Prostate gland (tissue), 2 donors: ENCODE results near the gene FBXO38.

Experiments used
- POLR2A ChIP-seq: fragments of 450-650 bp; IDR thresholded peaks from one replicate; pipeline ENCODE4 v1.6.1; 2016; ENCODE audit warnings: antibody characterized with exemption, mild to moderate bottlenecking
- POLR2AphosphoS5 ChIP-seq: sonication (generic); formaldehyde crosslinking; IDR thresholded peaks from one replicate; pipeline ENCODE4 v1.6.1; 2017; ENCODE audit warnings: antibody characterized with exemption
- TF ChIP-seq, protein P1 (sequence below), 4 experiments: fragments of 200-600 bp in 2 of 4; fragments of 450-650 bp in 2 of 4; sonication (generic) in 2 of 4; IDR thresholded peaks; 1 replicate in 3 of 4; 2 replicates in 1 of 4; pipeline ENCODE4 v1.5.1; 2016 to 2019; ENCODE audit warnings: antibody characterized with exemption in 4 of 4, mild to moderate bottlenecking in 2 of 4, moderate library complexity in 2 of 4

- TF ChIP-seq, protein P1, sequence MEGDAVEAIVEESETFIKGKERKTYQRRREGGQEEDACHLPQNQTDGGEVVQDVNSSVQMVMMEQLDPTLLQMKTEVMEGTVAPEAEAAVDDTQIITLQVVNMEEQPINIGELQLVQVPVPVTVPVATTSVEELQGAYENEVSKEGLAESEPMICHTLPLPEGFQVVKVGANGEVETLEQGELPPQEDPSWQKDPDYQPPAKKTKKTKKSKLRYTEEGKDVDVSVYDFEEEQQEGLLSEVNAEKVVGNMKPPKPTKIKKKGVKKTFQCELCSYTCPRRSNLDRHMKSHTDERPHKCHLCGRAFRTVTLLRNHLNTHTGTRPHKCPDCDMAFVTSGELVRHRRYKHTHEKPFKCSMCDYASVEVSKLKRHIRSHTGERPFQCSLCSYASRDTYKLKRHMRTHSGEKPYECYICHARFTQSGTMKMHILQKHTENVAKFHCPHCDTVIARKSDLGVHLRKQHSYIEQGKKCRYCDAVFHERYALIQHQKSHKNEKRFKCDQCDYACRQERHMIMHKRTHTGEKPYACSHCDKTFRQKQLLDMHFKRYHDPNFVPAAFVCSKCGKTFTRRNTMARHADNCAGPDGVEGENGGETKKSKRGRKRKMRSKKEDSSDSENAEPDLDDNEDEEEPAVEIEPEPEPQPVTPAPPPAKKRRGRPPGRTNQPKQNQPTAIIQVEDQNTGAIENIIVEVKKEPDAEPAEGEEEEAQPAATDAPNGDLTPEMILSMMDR (IDR thresholded peaks at IDR 0.05) = no peak
- TF ChIP-seq POLR2AphosphoS5 = no peak
- no peak for TF ChIP-seq POLR2A
These were observed 3.6 kb downstream of the FBXO38 start for GRCh38 chr5:148387325-148387724.
